ENCODE measurements around the gene PROM1.

The PROM1 gene

DNA sequence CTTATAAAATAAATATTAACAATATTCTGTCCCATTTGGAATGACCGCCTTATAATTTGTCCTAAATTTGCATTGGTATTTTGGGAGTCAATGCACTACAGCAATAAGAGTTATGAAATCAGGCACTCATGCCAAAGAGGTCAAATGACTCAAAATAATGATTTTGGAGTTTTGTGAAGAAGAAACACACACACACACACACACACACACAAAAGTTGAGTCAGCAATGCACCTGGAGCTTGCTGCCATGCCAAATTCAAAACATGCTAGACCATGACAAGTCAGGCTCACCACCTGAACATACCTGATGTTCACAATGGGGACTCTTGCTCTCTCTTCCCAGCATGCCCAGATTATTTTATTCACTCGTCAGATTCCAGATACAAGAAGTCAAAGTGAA lies 56.7 kb downstream of the PROM1 start:
- TF ChIP-seq, protein P1, sequence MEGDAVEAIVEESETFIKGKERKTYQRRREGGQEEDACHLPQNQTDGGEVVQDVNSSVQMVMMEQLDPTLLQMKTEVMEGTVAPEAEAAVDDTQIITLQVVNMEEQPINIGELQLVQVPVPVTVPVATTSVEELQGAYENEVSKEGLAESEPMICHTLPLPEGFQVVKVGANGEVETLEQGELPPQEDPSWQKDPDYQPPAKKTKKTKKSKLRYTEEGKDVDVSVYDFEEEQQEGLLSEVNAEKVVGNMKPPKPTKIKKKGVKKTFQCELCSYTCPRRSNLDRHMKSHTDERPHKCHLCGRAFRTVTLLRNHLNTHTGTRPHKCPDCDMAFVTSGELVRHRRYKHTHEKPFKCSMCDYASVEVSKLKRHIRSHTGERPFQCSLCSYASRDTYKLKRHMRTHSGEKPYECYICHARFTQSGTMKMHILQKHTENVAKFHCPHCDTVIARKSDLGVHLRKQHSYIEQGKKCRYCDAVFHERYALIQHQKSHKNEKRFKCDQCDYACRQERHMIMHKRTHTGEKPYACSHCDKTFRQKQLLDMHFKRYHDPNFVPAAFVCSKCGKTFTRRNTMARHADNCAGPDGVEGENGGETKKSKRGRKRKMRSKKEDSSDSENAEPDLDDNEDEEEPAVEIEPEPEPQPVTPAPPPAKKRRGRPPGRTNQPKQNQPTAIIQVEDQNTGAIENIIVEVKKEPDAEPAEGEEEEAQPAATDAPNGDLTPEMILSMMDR (conservative IDR thresholded peaks at IDR 0.05; ENCODE audit: control insufficient read depth, insufficient read depth, low read depth, low read length), result no peak
- no peak overlapping the region for H3K4me3 ChIP-seq (ENCODE audit: control insufficient read depth, low read depth, low read length)
- peak; percentile 61 for DNase-seq (ENCODE audit: low read depth)

DNA sequence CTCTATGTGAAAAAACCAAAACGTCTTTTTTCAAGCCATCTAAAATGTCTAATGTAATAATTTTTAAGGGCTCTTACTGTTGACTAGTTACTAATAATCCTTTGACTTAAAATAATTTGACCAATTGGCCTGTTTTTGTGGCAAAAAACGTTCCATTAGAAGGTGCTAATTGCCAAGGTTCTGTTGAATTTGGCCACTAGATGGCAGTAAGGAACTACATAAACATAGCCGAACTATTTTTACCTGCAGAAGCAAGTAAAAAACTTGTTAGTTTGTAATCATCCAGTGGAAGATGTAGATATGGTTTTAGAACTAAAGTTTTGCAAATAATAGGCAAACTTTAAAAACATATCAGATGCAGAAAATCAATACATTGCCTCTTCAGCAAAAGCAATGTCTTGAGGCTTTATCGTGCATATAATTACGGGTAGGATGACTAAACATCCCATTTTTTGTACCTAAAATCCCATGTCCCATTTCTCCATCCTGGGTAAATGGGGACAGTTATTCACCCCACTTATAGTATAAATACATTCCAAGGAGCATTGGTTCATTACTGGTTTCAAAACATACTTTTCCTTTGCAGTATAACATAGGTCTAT lies 57.6 kb downstream of the PROM1 start:
- DNase-seq (ENCODE audit: low read depth), result peak; percentile 69
- TF ChIP-seq, protein P1 (conservative IDR thresholded peaks at IDR 0.05; ENCODE audit: control insufficient read depth, insufficient read depth, low read depth, low read length), result peak; percentile 76
- no peak overlapping the region for H3K4me3 ChIP-seq (ENCODE audit: control insufficient read depth, low read depth, low read length)

GRCh38 chr4:16025268-16025667 lies 58.6 kb downstream of the PROM1 start:
- H3K4me3 ChIP-seq (ENCODE audit: control insufficient read depth, low read depth, low read length), result no peak overlapping the region
- no peak for DNase-seq (ENCODE audit: low read depth)
- TF ChIP-seq, protein P1 (conservative IDR thresholded peaks at IDR 0.05; ENCODE audit: control insufficient read depth, insufficient read depth, low read depth, low read length), result no peak

DNA sequence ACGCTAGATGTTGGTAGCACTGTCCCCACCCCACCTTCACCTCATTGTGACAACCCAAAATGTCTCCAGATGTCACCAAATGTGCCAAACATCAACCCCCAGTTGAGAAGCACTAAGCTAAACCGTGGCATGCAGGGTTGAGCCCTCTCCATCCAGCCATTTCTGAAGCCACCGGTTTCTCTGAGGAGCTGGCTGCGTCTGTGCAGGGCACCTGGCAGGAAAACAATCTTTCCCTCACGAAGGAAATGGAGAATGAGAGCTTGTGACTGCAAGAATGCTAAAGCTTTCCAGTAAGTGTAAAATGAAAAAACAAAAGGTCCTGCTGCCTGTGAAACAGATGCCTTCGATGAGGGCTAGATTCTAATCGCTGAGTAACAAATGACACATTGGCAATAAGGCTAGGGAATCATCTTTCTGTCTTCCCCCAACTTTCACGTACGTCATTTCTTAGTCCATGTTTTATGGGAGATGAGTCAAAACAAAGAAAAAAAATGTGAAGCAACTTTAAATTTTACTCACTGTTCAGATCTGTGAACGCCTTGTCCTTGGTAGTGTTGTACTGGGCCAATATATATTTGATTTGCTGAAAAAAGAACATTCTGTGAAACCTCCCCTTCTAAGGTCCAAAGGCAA lies 59.9 kb downstream of the PROM1 start:
- DNase-seq (ENCODE audit: low read depth), result peak; percentile 96
- H3K4me3 ChIP-seq (ENCODE audit: control insufficient read depth, low read depth, low read length), result no peak overlapping the region
- TF ChIP-seq, protein P1 (conservative IDR thresholded peaks at IDR 0.05; ENCODE audit: control insufficient read depth, insufficient read depth, low read depth, low read length), result no peak

- no peak overlapping the region for H3K4me3 ChIP-seq (ENCODE audit: control insufficient read depth, low read depth, low read length)
- TF ChIP-seq, protein P1 (conservative IDR thresholded peaks at IDR 0.05; ENCODE audit: control insufficient read depth, insufficient read depth, low read depth, low read length), result no peak
- DNase-seq (ENCODE audit: low read depth), result no peak
Observed at GRCh38 chr4:16021804-16022560, 61.8 kb downstream of the PROM1 start.

GRCh38 chr4:16019649-16020048 lies 64.2 kb downstream of the PROM1 start:
- no peak for DNase-seq (ENCODE audit: low read depth)
- no peak overlapping the region for H3K4me3 ChIP-seq (ENCODE audit: control insufficient read depth, low read depth, low read length)
- TF ChIP-seq, protein P1 (conservative IDR thresholded peaks at IDR 0.05; ENCODE audit: control insufficient read depth, insufficient read depth, low read depth, low read length), result no peak

Measured in fibroblast of mammary gland (primary cell).